NCI-H510A treated with DMSO at 0.1 percent for 48 hours (cell line): Measurements from ENCODE around the gene DENND1A.
"Not testable (repeated sequence)": the region's sequence is repeated elsewhere in the genome, so short reads cannot be mapped to it uniquely, and the experiment has no call there.

Experiments
- DNase-seq: peaks from one replicate; lab custom pipeline; 2025; lab: John Stamatoyannopoulos, UW

DENND1A gene

DNA sequence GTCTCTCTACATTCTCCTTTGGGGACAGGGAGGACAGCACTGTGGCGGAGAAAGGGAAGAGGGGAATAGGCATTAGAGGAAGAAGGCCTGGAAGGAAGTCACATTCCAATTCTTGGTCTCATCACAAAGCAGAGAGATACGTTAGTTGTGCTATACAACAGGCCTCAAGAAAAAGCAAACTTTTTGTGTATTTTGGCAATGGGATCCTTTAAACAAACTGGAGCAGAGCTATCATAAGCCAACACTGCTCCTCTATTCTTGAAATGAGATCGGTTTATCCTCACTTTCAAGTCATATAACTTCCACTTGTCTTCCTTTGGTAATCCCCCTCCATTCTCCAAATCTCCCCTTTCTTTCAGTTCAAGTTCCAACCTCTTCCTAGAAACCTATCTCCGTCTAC lies 6.5 kb downstream of the DENND1A start:
- no peak for DNase-seq

DNA sequence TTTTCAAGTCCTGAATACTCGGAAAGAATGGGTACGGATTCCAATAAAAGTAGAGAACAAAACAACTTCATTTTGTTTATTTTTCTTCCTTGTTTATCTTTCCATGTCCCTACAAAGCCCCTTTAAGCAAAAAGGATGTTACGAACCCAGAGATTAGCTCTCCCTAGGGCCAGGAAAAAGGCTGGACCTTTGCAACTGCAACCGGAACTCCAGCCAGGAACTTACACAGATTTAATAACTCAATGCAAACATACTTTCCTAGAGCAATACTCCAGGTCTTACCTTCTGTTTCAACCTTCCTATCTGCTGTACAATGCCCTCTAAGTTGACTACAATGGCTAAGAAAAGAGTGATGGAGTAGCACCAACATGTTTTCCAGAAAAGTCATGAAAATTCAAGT lies 7.0 kb downstream of the DENND1A start:
- no peak for DNase-seq

DNA sequence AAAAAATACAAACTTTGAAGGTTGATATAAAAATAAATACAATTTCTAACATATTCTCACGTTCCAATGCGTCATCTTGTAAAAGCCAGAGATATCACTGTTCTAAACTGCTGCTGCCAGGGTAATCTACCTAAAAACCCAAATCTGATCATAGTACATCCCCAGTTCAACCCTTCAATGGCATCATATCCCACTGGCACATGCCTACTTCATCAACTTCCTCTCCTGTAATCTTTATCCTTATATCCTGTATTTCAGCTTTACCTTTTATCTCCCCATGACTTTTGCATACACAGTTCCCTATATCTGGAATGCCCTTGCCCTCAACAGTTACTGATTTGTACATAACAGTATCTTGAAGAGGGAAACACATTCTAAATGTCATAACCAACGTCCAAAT lies 7.5 kb downstream of the DENND1A start:
- no peak for DNase-seq

DNA sequence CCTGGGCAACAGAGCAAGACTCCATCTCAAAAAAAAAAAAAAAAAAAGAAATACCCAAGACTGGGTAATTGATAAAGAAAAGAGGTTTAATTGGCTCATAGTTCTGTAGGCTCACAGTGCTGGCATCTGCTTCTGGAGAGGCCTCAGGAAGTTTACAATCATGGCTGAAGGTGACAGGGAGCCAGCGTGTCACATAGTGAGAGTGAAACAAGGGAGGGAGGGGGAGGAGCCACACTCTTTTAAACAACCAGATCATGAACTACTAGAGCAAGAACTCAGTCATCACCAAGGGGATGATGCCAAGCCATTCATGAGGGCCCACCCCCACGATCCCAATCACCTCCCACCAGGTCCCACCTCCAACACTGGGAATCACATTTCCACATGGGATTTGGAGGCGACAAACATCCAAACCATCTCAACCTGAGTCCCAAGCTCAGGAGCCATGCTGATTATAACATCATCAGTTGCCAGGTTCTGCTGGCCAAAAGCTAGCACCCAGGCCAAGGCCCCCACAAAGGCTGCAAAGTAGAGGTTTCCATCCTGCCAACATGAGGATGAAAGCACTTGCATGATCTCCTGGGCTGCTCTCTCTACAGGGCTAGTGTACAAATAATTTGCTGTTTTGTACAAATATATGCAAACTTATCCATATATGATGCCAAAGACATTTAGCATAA lies 15.3 kb downstream of the DENND1A start:
- no peak for DNase-seq

GRCh38 chr9:123912167-123912897 lies 17.6 kb downstream of the DENND1A start:
- no peak for DNase-seq

DNA sequence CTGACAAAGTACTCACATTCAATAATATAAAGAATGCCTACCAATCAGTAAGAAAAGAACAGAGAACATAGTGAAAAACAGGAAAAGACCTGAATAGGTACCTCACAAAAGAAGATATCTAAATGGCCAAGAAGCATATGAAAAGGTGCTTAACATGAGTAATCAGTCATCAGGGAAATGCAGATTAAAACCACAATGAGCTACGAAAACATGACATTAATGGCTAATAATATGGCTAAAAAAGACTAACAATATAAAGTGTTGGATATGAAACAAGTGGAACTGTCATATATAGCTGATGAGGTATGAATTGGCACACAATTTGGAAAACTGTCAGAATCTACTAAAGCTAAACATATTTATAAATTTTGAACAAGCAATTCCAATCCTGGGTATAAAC lies 18.9 kb downstream of the DENND1A start:
- DNase-seq = no peak

DNA sequence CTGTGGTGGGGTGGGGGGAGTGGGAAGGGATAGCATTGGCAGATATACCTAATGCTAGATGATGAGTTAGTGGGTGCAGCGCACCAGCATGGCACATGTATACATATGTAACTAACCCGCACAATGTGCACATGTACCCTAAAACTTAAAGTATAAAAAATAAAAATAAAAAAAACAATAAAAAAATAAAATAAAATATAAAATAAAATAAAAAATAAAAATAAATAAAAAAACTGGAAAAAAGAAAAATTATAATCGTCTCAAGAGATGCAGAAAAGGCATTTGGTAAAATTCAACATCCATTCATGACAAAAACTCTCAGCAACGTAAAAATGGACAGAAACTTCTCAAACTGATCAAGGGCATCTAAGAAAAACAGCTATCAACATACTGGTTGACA lies 20.7 kb downstream of the DENND1A start:
- DNase-seq = not testable (repeated sequence)

DNA sequence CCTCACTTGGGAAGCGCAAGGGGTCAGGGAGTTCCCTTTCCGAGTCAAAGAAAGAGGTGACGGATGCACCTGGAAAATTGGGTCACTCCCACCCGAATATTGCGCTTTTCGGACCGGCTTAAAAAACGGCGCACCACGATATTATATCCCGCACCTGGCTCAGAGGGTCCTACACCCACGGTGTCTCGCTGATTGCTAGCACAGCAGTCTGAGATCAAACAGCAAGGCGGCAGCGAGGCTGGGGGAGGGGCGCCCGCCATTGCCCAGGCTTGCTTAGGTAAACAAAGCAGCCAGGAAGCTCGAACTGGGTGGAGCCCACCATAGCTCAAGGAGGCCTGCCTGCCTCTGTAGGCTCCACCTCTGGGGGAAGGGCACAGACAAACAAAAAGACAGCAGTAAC lies 26.4 kb downstream of the DENND1A start:
- not testable (repeated sequence) for DNase-seq

- DNase-seq = no peak
Observed at GRCh38 chr9:123894822-123895221, 35.1 kb downstream of the DENND1A start.

DNA sequence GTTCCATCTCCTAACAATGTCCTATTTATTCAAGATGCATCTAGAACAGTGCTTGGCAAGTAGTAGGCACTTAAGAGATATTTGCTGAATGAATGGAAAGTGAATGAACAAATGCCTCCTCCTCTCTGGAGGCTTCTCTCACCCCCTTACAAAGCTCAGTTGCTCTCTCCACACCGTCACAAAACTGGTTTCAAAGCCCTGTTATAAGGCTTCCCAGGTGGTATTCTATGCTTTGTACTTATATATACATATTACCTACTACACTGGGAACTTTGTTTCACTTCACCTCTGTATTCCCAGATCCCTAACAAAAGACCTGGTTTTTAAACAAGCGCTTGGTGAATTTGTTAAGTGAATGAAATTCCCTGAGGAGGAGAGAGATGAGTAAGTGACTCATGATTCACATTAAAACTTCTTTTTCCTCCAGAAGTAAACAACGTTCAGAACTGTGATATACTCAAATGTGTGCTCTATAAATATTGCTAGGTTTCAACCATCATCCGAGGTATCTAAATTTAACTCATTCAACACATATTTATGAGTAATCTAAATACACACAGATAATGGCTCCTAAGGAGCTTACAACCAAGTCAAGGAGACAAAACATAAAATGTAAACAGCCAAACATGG lies 36.0 kb downstream of the DENND1A start:
- no peak for DNase-seq

GRCh38 chr9:123893115-123893514 lies 36.8 kb downstream of the DENND1A start:
- no peak for DNase-seq

DNA sequence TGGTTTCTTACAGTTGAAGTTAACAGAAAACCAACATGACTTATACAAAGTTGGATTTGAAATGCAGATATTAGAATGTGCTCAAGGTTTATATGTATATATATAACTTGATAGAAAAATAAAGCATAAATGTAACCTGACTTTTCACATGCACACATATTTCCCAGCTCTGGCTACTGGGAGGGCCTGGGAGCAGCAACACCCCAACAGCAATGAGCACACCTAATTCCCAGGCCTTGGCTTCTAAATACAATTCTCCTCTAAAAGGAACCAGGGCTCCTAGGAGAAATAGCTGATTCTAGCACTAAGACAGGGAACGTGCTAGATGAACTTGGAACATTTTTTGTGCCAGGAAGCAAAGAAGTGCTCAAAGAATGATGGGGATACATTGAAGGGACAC lies 42.1 kb downstream of the DENND1A start:
- no peak for DNase-seq

- not testable (repeated sequence) for DNase-seq
Observed at GRCh38 chr9:123885834-123886233, 44.1 kb downstream of the DENND1A start.

- DNase-seq = no peak
Observed at GRCh38 chr9:123883634-123884033, 46.3 kb downstream of the DENND1A start.

GRCh38 chr9:123881604-123882003 lies 48.3 kb downstream of the DENND1A start:
- no peak for DNase-seq

DNA sequence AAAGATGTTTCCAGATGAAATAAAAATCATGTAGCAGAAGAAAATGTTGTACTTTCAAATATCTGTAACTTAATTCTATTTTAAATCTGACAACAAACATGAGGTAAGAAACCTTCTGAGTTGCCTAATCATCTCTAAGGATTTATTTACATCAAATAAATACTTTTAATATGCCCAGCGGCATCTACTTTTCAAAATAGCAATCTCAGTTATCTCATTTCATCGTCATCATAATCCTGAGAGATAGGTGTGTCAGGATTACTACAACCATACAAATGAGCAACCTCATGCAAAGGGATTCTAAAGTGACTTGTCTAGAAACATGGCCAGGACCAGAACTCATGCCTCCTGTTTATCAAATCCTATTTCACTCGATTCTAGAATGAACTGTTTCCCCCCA lies 49.5 kb downstream of the DENND1A start:
- DNase-seq = no peak

DNA sequence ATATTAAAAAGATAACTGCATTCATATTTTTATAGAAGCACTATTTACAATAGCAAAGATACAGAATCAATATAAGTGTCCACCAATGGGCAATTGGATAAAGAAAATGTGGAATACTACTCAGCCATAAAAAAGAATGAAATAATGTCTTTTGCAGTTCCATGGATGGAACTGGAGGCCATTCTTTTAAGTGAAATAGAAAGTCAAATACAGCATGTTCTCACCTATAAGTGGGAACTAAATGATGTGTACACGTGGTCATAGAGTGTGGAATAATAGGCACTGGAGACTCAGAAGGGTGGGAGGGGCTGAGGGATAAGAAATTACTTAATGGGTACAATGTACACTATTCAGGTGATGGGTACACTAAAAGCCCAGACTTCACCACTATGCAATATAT lies 53.2 kb downstream of the DENND1A start:
- no peak for DNase-seq

- DNase-seq = no peak
Observed at GRCh38 chr9:123872710-123873109, 57.2 kb downstream of the DENND1A start.

DNA sequence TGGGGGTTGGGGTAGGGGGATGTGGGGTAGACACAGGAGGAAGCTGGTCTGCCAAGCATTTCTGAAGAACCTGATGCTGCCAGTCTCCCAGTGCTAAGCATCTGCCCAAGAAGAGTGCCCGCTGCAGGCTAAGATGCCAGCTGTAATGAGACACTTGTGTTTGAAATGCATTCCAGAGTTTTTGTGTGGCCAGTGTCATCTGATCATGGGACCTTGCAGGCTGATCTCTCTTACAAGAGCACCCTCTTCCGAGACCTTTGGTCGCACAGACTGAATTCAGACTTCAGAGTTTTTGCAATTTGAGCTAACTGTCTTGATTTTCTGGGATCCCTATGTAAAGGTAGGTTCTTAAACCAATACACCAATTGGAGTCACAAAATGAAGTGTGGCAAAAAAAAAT lies 58.1 kb downstream of the DENND1A start:
- peak; percentile 8 for DNase-seq

- DNase-seq = no peak
Observed at GRCh38 chr9:123868002-123868401, 61.9 kb downstream of the DENND1A start.

DNA sequence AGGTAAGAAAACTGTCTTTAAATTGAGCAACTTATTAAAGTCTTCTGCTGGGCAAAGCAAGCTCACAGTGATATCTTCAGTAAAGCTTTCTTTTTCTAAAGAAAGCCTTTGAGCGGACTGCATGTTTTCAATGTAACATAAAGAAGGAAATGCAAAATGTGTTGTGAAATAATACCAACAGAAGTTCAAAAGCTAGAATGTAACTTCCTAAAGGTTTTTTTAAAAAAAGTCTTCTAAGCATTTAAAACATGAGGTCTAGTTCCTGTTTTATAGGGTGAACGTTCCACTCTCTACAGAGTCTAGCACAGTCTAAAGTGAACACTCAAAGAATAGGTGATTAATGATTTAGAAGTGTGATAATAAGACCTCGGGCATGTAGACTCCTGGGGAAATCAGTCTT lies 62.9 kb downstream of the DENND1A start:
- DNase-seq = no peak

- DNase-seq = no peak
Observed at GRCh38 chr9:123866497-123866896, 63.4 kb downstream of the DENND1A start.

DNA sequence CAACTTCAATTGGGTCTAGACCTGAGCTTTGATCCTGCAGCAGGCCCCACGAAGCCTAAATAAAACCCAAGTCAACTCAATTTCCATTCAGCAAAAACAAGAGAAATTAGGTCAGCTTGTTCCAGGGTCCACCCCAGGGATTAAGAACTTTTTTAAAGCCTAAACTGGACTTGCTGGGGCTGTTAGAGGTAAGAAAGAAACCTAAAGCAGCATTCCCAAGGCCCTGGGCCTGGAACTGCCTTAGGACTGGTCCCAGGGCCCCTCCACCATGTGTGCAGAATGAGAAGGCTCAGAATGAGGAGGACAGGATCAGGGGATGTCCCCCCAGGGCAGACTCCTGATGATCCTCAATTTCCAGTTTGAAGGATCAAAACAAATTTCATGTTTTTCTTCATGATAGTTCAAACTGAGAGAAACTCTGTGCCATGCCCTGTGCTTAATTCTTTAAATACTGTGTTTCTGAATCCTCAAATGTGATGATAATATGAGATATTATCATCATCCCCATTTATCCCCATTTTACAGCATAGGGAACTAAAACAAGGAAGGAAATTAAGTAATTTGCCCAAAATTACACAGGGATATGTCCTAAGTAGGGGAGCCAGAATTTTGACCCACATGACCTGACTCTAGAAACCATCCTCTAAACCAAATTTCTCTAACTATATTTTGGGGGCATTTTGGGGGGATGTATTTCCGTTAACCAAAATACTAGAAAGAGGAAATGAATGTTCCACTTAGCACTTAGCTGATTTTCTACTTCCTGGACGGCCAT lies 64.5 kb downstream of the DENND1A start:
- no peak for DNase-seq
